GM21447 (cell line): ENCODE results near the gene EML6.
"Not testable (repeated sequence)": the region's sequence is repeated elsewhere in the genome, so short reads cannot be mapped to it uniquely, and the experiment has no call there.

Experiments used
- ATAC-seq: cut with Tn5 transposase; IDR thresholded peaks from one replicate; pipeline ENCODE4 v1.9.1; 2021; ENCODE audit not compliant: unreplicated experiment

The EML6 gene

DNA sequence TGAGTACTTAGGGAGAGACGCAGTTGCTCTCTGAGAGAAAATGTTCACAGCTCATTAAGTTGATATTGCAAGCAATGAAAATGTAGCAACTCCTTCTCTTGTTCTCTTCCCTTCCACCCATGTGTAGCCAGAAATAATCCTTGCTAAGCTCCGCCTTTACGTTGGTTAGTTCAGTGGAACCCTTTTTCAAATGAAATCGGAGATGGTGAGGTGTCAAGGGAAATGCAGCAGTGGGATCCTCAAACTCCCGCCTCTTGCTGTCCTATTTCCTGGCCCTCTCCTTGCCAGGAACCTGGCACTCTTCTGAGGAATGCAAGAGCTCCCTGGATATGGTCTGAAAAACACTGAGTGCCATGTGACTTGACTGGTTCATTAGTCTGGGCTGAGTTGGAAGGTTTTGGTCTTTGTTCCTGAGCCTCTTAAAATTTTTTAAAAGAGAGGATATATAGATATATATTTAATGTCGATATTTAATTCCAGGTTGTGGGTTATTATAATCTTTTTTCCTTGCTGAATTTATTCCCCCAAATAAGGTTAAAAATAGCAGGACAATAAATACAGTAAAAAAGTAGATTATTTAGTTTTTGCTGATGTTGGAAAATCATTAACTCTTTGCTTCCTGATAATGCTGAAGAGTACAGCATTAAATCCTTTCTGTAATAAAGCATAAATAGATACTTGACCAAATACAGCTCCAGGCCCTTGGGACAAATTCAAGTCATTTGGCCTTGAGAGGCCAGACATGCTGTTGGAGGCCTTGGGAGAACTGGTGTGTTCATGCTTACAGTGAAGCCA, 116.2 kb downstream of the EML6 start:
- no peak for ATAC-seq

DNA sequence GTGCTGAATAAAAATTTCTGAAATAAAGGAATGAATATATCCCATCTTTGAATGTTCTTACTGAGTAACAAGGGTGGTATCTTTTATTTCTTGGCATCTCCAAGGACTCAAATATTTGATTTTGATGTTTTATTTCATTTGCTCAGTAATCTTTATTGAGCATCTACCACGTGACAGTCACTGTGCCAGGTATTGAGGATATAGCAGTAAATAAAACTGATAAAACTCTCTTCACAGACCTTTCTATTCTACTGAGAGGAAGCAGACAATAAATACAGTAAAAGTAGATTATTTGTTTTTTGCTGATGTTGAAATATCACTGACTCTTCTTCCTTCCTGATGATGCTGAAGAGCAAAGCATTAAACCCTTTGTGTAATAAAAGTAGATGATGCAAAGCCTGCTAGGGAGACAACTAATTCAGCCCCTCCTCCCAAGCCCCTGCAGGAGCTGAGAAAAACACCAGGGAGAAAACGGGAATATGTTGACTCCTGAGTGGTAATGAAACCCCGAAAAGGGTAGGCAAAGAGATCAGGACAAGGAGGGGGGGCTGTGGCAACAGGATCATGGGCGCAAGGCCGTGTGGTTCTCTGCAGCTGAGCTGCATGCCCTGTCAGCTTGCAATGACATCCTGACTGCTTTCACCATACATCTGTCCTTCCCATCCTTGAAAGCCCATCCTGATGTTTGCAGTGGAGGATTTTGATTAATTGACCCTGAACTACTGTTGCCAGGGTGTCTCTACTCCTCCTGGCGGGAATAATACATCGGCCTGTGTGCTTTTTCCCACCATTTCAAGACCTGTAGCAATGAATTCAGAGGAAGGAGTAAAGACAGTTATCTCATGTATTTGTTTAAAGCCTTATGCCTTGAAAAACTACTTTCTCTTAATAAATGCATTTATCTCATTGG, 117.4 kb downstream of the EML6 start:
- ATAC-seq, result no peak

- not testable (repeated sequence) for ATAC-seq
Measured at GRCh38 chr2:54841500-54841899, 118.0 kb downstream of the EML6 start.

DNA sequence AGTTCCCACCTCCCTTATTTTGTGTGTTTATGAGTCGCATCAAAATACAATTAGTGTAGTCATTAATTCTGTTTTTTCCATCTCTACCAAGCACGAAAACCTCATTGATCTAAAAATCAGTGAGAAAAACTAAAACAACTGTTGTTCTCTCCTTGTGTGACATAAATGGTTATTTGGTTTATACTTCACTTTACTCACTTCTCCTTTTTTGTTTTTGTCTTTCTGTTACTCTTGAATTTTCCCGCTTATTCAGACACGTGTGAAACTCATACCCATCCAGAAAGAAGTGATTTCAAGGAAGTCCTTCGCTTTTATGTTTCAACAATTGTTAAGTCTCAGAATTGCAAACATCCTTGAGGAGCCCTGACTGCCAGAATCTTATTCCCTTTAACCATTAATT, 121.6 kb downstream of the EML6 start:
- no peak for ATAC-seq

- ATAC-seq, result no peak
Measured at GRCh38 chr2:54845514-54845913, 122.1 kb downstream of the EML6 start.

GRCh38 chr2:54850171-54851122, 127.0 kb downstream of the EML6 start:
- no peak for ATAC-seq

DNA sequence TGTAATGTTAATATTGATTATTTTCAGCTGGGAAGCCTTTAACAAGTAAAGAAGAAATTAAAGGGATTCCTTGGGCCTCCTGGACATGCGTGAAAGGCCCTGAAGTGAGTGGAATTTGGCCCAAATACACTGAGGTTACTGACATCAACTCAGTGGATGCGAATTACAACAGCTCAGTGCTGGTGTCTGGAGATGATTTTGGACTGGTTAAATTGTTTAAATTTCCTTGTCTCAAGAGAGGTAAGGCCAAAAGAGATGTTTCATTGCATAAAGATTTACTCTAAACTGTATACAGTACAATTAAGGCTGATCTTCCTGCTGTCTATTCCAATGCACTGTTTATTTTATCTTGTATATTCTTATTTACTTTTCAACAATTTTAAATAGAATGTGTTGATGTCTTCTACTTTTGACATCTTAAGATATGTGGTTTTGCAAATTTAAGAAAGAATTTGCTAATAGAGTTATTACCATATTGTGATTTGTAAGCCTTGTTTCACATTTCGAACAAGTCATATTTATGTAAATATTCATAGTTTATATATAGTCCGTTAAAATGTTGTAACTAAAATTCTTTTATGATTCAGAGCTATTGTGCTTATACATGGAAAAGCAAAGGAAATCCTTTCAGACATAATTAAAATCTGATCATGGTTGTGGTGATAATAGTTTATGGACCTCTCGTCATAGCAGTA, 130.3 kb downstream of the EML6 start:
- no peak for ATAC-seq

- ATAC-seq, result no peak
Measured at GRCh38 chr2:54855434-54855833, 132.0 kb downstream of the EML6 start.

DNA sequence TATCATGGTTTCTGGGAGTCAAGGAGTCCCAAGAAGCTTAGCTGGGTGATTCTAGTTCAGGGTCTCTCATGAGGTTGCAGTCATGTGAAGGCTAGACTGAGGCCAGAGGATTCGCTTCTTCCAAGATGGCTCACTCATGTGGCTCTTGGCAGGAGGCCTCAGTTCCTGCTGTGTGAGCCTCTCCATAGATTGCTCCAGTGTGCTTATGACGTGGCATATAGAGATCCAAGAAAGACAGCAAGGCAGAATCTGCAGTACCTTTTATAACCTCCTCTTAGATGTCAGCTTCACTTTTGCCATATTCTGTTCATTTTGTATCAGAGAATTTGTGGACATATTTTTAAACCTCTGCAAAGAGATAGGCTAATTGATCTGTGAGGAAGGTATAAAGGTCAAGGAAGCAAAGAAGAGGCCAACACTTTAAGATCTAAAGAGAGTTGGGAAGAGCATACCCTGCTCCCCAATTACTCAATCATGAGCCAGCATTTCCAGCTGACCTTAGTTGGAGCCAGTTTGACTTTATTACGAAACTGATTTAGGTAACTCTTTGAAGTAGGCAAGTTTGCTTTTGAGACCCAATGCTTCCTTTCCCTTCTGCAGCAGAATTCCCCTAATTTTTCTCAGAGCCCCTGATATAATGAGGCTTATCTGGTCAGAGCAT, 134.7 kb downstream of the EML6 start:
- ATAC-seq, result no peak

GRCh38 chr2:54859416-54859815, 136.0 kb downstream of the EML6 start:
- ATAC-seq, result no peak

GRCh38 chr2:54859997-54860701, 136.7 kb downstream of the EML6 start:
- no peak for ATAC-seq

- no peak for ATAC-seq
Measured at GRCh38 chr2:54862229-54862628, 138.8 kb downstream of the EML6 start.

DNA sequence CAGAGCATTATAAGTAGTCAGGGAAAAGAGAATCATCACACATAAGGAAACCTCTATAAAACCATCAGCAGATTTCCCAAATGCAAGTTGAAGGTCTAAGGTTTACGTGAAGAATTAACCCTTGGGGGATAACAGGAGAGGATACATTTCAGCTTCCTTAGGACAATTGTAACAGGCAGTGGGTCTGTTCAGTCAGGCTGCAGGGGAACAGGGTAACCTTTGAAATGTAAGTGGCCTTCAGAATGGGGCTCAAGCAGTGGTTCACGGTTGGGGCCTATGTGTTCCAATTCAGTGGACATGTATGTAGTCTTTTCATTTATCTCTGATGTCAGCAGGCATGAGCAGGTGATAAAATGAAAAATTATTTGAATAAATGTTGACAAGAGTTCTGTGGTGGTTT, 139.3 kb downstream of the EML6 start:
- ATAC-seq, result no peak

- ATAC-seq, result no peak
Measured at GRCh38 chr2:54863660-54864059, 140.2 kb downstream of the EML6 start.

- ATAC-seq, result no peak
Measured at GRCh38 chr2:54864096-54864495, 140.6 kb downstream of the EML6 start.

- ATAC-seq, result no peak
Measured at GRCh38 chr2:54864727-54865126, 141.3 kb downstream of the EML6 start.

- no peak for ATAC-seq
Measured at GRCh38 chr2:54866179-54866578, 142.7 kb downstream of the EML6 start.

- peak; percentile 94 for ATAC-seq
Measured at GRCh38 chr2:54866868-54867267, 143.4 kb downstream of the EML6 start.

GRCh38 chr2:54867457-54867856, 144.0 kb downstream of the EML6 start:
- peak; percentile 48 for ATAC-seq
